ENCODE data around the gene KRT2. TPM values are rescaled to one million over a fixed set of nuclear protein-coding genes. Genes with fewer than 3 reads are reported as not detected.

Gene KRT2
- polyA plus RNA-seq = not detected in 2 replicates

DNA sequence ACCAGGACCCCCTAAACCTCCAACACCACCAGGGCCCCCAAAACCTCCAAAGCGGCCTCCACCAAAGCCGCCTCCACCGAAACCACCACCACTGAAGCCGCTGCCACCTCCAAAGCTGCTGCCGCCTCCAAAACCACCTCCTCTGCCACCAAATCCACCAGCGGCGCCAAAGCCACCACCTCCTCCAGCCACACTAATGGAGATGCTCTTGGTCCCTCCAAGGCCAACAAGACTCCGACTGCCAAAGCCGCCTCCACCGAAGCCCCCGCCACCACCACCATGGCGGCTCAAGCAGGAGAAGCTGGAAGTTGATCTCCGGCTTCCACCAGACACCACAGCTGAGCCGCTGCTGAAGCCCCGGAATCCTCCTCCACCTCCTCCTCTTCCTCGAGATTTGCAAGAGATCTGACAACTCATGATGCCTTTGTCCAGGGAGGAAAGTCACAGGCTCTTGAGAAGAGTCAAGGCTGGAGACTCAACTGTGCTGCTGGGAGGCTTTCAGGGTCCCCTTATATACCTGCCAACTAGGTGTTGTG is at the start of gene KRT2:
Gene KRT2, minus strand, starts transcription at position 486 of the 536 bp plus-strand sequence. Its CDS starts 69 bp downstream, at position 417.

DNA sequence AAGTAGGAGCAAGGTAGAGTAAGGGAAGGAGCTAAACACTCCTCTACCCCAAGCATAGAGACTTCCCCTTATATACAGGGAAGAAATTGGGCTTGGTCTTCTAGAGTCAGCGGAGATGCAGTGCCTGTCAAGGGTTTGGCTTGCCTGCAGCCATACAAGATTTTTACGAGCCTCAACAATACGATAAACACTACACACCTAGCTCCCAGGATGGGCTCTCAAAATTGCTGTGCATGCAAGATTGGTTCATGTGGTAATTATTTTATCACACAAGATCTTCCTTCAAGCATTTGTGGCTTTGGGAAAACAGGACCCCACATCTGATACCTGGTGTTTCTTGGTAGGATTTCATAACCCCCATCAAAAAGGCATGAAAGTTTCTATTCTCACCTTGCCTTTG is 28.4 kb upstream of the KRT2 start, which contains the start of gene KRT1:
Gene KRT1, minus strand, starts transcription at position 45 of the 400 bp plus-strand sequence. CDS start 59 bp downstream, outside the sequence.

DNA sequence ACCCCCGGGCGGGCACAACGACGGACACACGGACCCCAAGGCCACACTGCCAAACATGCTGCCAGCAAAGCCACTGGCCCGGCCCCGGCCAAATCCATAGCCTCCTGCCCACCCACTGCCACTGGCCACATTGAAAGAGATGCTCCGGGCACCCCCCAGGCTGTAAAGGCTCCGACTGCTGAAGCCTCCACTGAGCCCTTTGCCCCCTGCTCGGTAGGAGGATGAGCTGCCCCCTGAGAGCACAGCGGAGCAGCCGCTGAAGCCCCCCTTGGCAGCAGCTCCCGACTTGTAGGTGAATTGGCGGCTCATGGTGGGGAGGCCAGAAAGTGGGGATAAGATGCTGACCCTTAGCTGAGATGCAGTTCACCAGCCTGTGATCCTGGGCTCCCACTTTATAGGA is 33.8 kb downstream of the KRT2 start, which contains the start of gene KRT73:
Gene KRT73, minus strand, starts transcription at position 344 of the 400 bp plus-strand sequence. Its CDS starts 35 bp downstream, at position 309.

DNA sequence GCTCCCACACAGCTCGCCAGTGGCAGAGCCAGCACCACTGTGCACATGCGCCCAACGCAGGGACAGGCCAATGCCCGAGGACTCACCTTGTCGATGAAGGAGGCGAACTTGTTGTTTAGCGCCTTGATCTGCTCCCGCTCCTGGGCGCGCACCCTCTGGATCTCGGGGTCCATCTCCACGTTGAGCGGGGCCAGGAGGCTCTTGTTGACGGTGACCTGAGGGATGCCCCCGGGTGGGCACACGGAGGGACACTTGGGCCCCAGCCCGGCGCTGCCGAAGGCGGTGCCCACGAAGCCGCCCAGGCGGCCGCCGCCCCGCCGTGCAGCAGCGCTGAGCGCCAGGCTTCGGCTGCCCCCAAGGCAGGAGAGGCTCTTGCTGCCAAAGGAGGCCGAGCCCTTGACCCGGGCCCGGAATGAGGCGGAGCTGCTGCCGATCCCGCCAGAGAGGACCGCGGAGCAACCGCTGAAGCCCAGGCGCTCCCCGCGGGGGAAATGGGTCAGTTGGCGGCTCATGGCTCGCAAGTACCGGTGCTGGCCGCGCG is 51.0 kb downstream of the KRT2 start, which contains the start of gene KRT72:
Gene KRT72, minus strand, starts transcription at position 523 of the 541 bp plus-strand sequence. Its CDS starts 11 bp downstream, at position 512.

Other genes with a start within 250 kb of the KRT2 start
- gene KRT82, start 245.9 kb downstream of the KRT2 start, polyA plus RNA-seq = not detected in 2 replicates
- not detected in 2 replicates for gene KRT75, start 217.8 kb downstream of the KRT2 start, polyA plus RNA-seq
- not detected in 2 replicates for gene KRT6B, start 200.1 kb downstream of the KRT2 start, polyA plus RNA-seq
- gene KRT6C, start 178.4 kb downstream of the KRT2 start, polyA plus RNA-seq = not detected in 2 replicates
- not detected in 2 replicates for gene KRT6A, start 159.0 kb downstream of the KRT2 start, polyA plus RNA-seq
- not detected in 2 replicates for gene KRT5, start 131.8 kb downstream of the KRT2 start, polyA plus RNA-seq
- not detected in 2 replicates for gene KRT71, start 99.1 kb downstream of the KRT2 start, polyA plus RNA-seq
- gene KRT74, start 78.4 kb downstream of the KRT2 start, polyA plus RNA-seq = 0.35 and 0.92 TPM in 2 replicates
- 2.1 and 5.0 TPM in 2 replicates for gene KRT72, start 50.7 kb downstream of the KRT2 start, polyA plus RNA-seq
- gene KRT73, start 33.7 kb downstream of the KRT2 start, polyA plus RNA-seq = not detected in 2 replicates
- not detected in 2 replicates for gene KRT1, start 28.2 kb upstream of the KRT2 start, polyA plus RNA-seq
- not detected in 2 replicates for gene KRT77, start 51.3 kb upstream of the KRT2 start, polyA plus RNA-seq
- not detected in 2 replicates for gene KRT76, start 125.1 kb upstream of the KRT2 start, polyA plus RNA-seq
- gene KRT3, start 143.9 kb upstream of the KRT2 start, polyA plus RNA-seq = not detected in 2 replicates
- gene KRT4, start 161.9 kb upstream of the KRT2 start, polyA plus RNA-seq = not detected in 2 replicates
- 0.81 TPM in 1 of 2 replicates, not detected in the other for gene KRT79, start 182.1 kb upstream of the KRT2 start, polyA plus RNA-seq
- gene KRT78, start 196.8 kb upstream of the KRT2 start, polyA plus RNA-seq = not detected in 2 replicates